ENCODE results near the gene PVR.
"Not testable (repeated sequence)": the region's sequence is repeated elsewhere in the genome, so short reads cannot be mapped to it uniquely, and the experiment has no call there.

PVR gene

GRCh38 chr19:44623080-44623479 lies 20.6 kb upstream of the PVR start:
- H3K27ac ChIP-seq: no peak overlapping the region
- POLR2A ChIA-PET (ENCODE audit: low non-redundant PET): no interaction called here
- CTCF ChIA-PET: interaction anchor here (0.7 kb wide), 1 partner anchor 1432 kb away, joined by 3 read pairs; no protein-coding TSS in a partner anchor
- TF ChIP-seq CTCF (conservative IDR thresholded peaks at IDR 0.05; ENCODE audit: low read depth): no peak
- no peak for DNase-seq (ENCODE audit: low spot score)

GRCh38 chr19:44623626-44624025 lies 20.1 kb upstream of the PVR start:
- POLR2A ChIA-PET (ENCODE audit: low non-redundant PET): no interaction called here
- CTCF ChIA-PET: interaction anchor here (0.7 kb wide), 1 partner anchor 1431 kb away, joined by 3 read pairs; no protein-coding TSS in a partner anchor

GRCh38 chr19:44624840-44625354 lies 18.8 kb upstream of the PVR start:
- H3K27ac ChIP-seq: no peak overlapping the region
- POLR2A ChIA-PET (ENCODE audit: low non-redundant PET): no interaction called here
- TF ChIP-seq CTCF (conservative IDR thresholded peaks at IDR 0.05; ENCODE audit: low read depth): no peak
- CTCF ChIA-PET: no interaction called here
- DNase-seq (ENCODE audit: low spot score): no peak

More at GRCh38 chr19:44623626-44624025, 20.1 kb upstream of the PVR start:
- TF ChIP-seq CTCF (conservative IDR thresholded peaks at IDR 0.05; ENCODE audit: low read depth): no peak
- no peak for DNase-seq (ENCODE audit: low spot score)
- H3K27ac ChIP-seq: no peak overlapping the region

- H3K27ac ChIP-seq: peak overlapping the region; percentile 75
- CTCF ChIA-PET: interaction anchor here (1.4 kb wide), 1 partner anchor 12 kb away, joined by 5 read pairs; no protein-coding TSS in a partner anchor
- POLR2A ChIA-PET (ENCODE audit: low non-redundant PET): interaction anchor here (2.0 kb wide), 1 partner anchor 18 kb away, joined by 12 read pairs; the partner anchor contains the start of gene PVR
These were observed 18.1 kb upstream of the PVR start for GRCh38 chr19:44625637-44626036.

GRCh38 chr19:44626048-44626624 lies 17.6 kb upstream of the PVR start:
- TF ChIP-seq CTCF (conservative IDR thresholded peaks at IDR 0.05; ENCODE audit: low read depth): no peak
- peak overlapping the region; percentile 75 for H3K27ac ChIP-seq
- ChIA-PET POLR2A (ENCODE audit: low non-redundant PET) (interaction anchor here (0.6 to 2.0 kb wide), 3 partner anchors 18 to 111 kb away, joined by 5 to 12 read pairs (median 5); partner anchors contain the start of gene PVR), CTCF (interaction anchor here (1.4 kb wide), 1 partner anchor 12 kb away, joined by 5 read pairs; no protein-coding TSS in a partner anchor)
- peak; percentile 91 for DNase-seq (ENCODE audit: low spot score)

More at GRCh38 chr19:44625637-44626036, 18.1 kb upstream of the PVR start:
- not testable (repeated sequence) for DNase-seq (ENCODE audit: low spot score)

GRCh38 chr19:44627631-44628030 lies 16.1 kb upstream of the PVR start:
- CTCF ChIA-PET: interaction anchor here (0.5 kb wide), 1 partner anchor 325 kb away, joined by 3 read pairs; no protein-coding TSS in a partner anchor
- H3K27ac ChIP-seq: peak overlapping the region; percentile 75; the same call in 1 of the 2 replicates
- DNase-seq (ENCODE audit: low spot score): no peak
- TF ChIP-seq CTCF (conservative IDR thresholded peaks at IDR 0.05; ENCODE audit: low read depth): no peak
- POLR2A ChIA-PET (ENCODE audit: low non-redundant PET): interaction anchor here (2.0 kb wide), 1 partner anchor 16 kb away, joined by 12 read pairs; the partner anchor contains the start of gene PVR

- H3K27ac ChIP-seq: no peak overlapping the region
- no peak for DNase-seq (ENCODE audit: low spot score)
- ChIA-PET POLR2A (ENCODE audit: low non-redundant PET) (no interaction called here), CTCF (interaction anchor here (1.9 kb wide), 1 partner anchor 28 kb away, joined by 7 read pairs; no protein-coding TSS in a partner anchor)
- TF ChIP-seq CTCF (conservative IDR thresholded peaks at IDR 0.05; ENCODE audit: low read depth): no peak
These were observed 14.9 kb upstream of the PVR start for GRCh38 chr19:44628793-44629192.

GRCh38 chr19:44631611-44632010 lies 12.1 kb upstream of the PVR start:
- CTCF ChIA-PET: interaction anchor here (0.6 kb wide), 1 partner anchor 105 kb away, joined by 3 read pairs; no protein-coding TSS in a partner anchor
- POLR2A ChIA-PET (ENCODE audit: low non-redundant PET); H3K27ac ChIP-seq; DNase-seq (ENCODE audit: low spot score): not testable (repeated sequence)

GRCh38 chr19:44634058-44634457 lies 9.7 kb upstream of the PVR start:
- CTCF ChIA-PET: interaction anchor here (0.7 kb wide), 1 partner anchor 63 kb away, joined by 3 read pairs; no protein-coding TSS in a partner anchor
- POLR2A ChIA-PET (ENCODE audit: low non-redundant PET): not testable (repeated sequence)

More at GRCh38 chr19:44634058-44634457, 9.7 kb upstream of the PVR start:
- H3K27ac ChIP-seq; DNase-seq (ENCODE audit: low spot score): not testable (repeated sequence)
